Pancreas (tissue), 10 donors: ENCODE data around the gene RPN1. TPM values are rescaled to one million over a fixed set of nuclear protein-coding genes. Genes with fewer than 3 reads are reported as not detected.
"Not testable (repeated sequence)": the region's sequence is repeated elsewhere in the genome, so short reads cannot be mapped to it uniquely, and the experiment has no call there.

ENCODE experiments used
- ATAC-seq, 4 donors: fragments of 200-7000 bp; cut with Tn5 transposase; one replicate each; pipeline versions ENCODE4 v1.8.0 to v1.9.1; 2020; ENCODE audit warnings: mild to moderate bottlenecking in 4 of 4, moderate library complexity in 4 of 4
- DNase-seq, 6 donors: peaks; one replicate each; pipeline ENCODE4 v3.0.0-alpha.2; 2020
- FAIRE-seq: peaks from 2 replicates; lab custom pipeline; 2012; peaks lifted over from hg19 to GRCh38; lab: Jason Lieb, UNC
- H3K27ac ChIP-seq, 4 donors: fragments of 200-600 bp; sonication (generic); 1 replicate in 3 of 4; 2 replicates in 1 of 4; pipeline versions ENCODE4 v1.5.0 to v1.8.0; 2020
- H3K27me3 ChIP-seq, 4 donors: fragments of 200-600 bp; one replicate each; pipeline ENCODE4 v1.8.0; 2021
- H3K36me3 ChIP-seq, 3 donors: fragments of 200-600 bp; sonication (generic) in 1 of 3; one replicate each; pipeline versions ENCODE4 v1.5.0 to v1.8.0; 2020 to 2021
- H3K4me1 ChIP-seq, 3 donors: fragments of 200-600 bp; one replicate each; pipeline ENCODE4 v1.8.0; 2021
- H3K4me3 ChIP-seq, 4 donors: fragments of 200-600 bp; sonication (generic) in 2 of 4; one replicate each; pipeline versions ENCODE4 v1.5.0 to v1.8.0; 2020 to 2021
- H3K9me3 ChIP-seq, 4 donors: fragments of 200-600 bp; one replicate each; pipeline ENCODE4 v1.8.0; 2021
- WGBS, 2 donors: extraction: QIAGEN DNeasy Blood & Tissue Kit; methylation state at CpG; one replicate each; pipeline ENCODE4 v1.1.7; 2013; 5-methylcytosine and 5-hydroxymethylcytosine counted together
- intact Hi-C, 3 donors: fragments of 100-400 bp; cut with DNase I; formaldehyde crosslinking; loops; one replicate each; pipeline versions ENCODE4 v1.11.1 to v1.14.2; 2022
- polyA plus RNA-seq, 2 donors: library from polyadenylated mRNA; stranded (reverse); fragments of 200-250 nt; gene quantifications; one replicate each; pipeline ENCODE4 v1.2.3, GENCODE V29; 2013
- total RNA-seq, 6 donors: library from RNA; stranded (reverse); fragmentation: NEBNext Ultra II Directional in 4 of 6; extraction: Animal tissue kit (Norgen Biotek cat#: 25700) in 4 of 6; gene quantifications; one replicate each; pipeline versions ENCODE4 v1.2.1 to v1.2.4, GENCODE V29; 2021 to 2023
- TF ChIP-seq, protein P1 (sequence below), 4 donors: fragments of 200-600 bp; sonication (generic) in 3 of 4; IDR thresholded peaks; one replicate each; pipeline versions ENCODE4 v1.5.0 to v1.8.0; 2021; ENCODE audit warnings: antibody characterized with exemption in 4 of 4
- donor health status: healthy with polysubstance abuse.
- donor health status: DM: no; HTN: no; CAD: no; lungs with moderate emphysema.
- donor health status: DM: no; HTN: no; CAD: no.
- donor health status: control.
- donor health status: control.
- donor health status: Bipolar disorder and iron deficiency.
- donor health status: DM: yes; HTN: yes; CAD: no.
- donor health status: DM: no; HTN: no; CAD: no.
- donor health status: DM: no; HTN: no; CAD: no.
- donor health status: DM: yes; HTN: yes; CAD: no.

RPN1 gene
- total and polyA plus RNA-seq, 8 donors: 52.5 to 137 (median 84.8) TPM

DNA sequence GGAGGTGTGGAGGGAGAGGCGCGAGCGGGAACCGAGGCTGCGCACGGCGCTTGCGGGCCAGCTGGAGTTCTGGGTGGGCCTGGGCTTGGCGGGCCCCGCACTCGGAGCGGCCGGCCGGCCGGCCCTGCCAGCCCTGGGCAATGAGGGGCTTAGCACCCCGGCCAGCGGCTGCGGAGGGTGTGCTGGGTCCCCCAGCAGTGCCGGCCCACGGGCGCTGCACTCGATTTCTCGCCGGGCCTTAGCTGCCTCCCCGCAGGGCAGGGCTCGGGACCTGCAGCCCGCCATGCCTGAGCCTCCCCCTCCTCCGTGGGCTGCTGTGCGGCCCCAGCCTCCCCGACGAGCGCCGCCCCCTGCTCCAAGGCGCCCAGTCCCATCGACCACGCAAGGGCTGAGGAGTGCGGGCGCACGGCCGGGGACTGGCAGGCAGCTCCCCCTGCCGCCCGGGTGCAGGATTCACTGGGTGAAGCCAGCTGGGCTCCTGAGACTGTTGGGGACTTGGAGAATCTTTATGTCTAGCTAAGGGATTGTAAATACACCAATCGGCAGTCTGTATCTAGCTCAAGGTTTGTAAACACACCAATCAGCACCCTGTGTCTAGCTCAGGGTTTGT is 2.9 kb upstream of the RPN1 start:
- peak overlapping the region in 3 of 4 donors; percentile 19 to 37 (median 21) for H3K4me3 ChIP-seq
- WGBS, 2 donors: 45 to 60% methylated on average over 33 to 43 of the region's 43 CpGs

DNA sequence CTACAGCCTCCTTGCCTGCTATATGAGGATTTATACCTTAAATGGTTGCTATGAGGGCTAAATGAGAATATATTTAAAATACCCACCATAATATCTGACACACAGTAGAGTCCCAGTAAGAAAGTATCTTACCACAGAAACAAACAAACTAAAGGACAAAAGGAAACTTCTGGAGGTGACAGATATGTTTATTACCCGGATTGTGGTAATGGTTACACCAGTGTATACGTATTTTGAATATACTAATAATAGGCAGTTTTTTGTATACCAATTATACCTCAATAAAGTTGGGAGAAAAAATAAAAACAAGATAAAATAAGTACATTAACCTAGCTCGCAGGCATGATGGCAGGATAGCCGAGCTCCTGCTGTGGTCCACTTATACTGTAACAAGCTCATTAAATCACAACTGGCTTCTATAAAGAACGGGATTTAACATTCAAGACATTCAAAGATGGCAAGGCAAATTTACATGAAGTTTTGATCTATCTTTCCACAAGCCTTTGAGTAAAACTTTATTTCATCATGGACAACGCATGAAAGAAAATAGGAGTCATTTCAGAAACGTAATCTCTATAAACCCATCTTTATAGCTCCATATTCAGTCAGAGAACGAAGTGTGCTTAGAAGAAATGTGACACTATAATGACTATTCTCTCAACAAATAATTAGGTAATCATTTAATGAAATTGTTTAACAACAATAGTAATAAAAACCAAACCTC is 1.5 kb downstream of the RPN1 start:
- peak overlapping the region in 1 of 4 donors; percentile 97 for H3K27ac ChIP-seq

More for the DNA sequence above, 2.9 kb upstream of the RPN1 start:
- H3K36me3 ChIP-seq, ATAC-seq, H3K9me3 ChIP-seq, H3K27me3 ChIP-seq, H3K4me1 ChIP-seq, intact Hi-C loops, FAIRE-seq, H3K27ac ChIP-seq: not testable (repeated sequence)
- TF ChIP-seq, protein P1, sequence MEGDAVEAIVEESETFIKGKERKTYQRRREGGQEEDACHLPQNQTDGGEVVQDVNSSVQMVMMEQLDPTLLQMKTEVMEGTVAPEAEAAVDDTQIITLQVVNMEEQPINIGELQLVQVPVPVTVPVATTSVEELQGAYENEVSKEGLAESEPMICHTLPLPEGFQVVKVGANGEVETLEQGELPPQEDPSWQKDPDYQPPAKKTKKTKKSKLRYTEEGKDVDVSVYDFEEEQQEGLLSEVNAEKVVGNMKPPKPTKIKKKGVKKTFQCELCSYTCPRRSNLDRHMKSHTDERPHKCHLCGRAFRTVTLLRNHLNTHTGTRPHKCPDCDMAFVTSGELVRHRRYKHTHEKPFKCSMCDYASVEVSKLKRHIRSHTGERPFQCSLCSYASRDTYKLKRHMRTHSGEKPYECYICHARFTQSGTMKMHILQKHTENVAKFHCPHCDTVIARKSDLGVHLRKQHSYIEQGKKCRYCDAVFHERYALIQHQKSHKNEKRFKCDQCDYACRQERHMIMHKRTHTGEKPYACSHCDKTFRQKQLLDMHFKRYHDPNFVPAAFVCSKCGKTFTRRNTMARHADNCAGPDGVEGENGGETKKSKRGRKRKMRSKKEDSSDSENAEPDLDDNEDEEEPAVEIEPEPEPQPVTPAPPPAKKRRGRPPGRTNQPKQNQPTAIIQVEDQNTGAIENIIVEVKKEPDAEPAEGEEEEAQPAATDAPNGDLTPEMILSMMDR (IDR thresholded peaks at IDR 0.05): peak in 2 of 4 donors; percentile 10 to 26
- peak; percentile 26 to 92 (median 62) for DNase-seq

DNA sequence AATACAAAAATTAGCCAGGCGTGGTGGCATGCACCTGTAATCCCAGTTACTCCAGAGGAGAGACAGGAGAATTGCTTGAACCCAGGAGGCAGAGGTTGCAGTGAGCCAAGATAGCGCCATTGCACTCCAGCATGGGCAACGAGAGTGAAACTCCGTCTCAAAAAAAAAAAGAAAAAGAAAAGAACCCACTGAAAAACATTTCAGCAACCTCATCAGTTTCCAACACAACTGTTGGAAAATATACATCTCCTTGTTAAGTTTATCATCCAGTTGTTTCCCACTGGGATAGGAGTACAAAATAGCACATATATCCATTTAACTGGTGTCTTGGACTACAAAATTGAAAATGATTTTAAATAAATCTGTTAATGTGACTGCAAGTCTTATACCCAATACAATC is 2.2 kb downstream of the RPN1 start:
- Histone ChIP-seq H3K27me3 (no peaks in the 10 kb centered on the region), H3K4me1 (peaks cover 0 to 9% (median 7%) of the 10 kb centered on the region in 3 donors), H3K9me3 (no peaks in the 10 kb centered on the region), H3K4me3 (peak overlapping the region in 2 of 4 donors; percentile 96 to 100), H3K36me3 (peaks cover 0 to 11% (median 0%) of the 10 kb centered on the region in 3 donors), H3K27ac (no peak overlapping the region)
- no peak for DNase-seq
- TF ChIP-seq, protein P1 (IDR thresholded peaks at IDR 0.05): no peak
- FAIRE-seq: no peak
- 29 to 40% methylated on average over 4 of the region's 4 CpGs for WGBS, 2 donors
- intact Hi-C loops: no loop called here
- no peak for ATAC-seq

More for the DNA sequence above, 1.5 kb downstream of the RPN1 start:
- H3K36me3 ChIP-seq: peaks cover 0 to 7% (median 0%) of the 10 kb centered on the region in 3 donors
- intact Hi-C loops: no loop called here
- no peaks in the 10 kb centered on the region for H3K27me3 ChIP-seq
- H3K4me1 ChIP-seq: peaks cover 0 to 9% (median 7%) of the 10 kb centered on the region in 3 donors
- no peak for ATAC-seq
- H3K4me3 ChIP-seq: peak overlapping the region; percentile 96 to 100 (median 100)
- 11 to 12% methylated on average over 8 of the region's 8 CpGs for WGBS, 2 donors
- H3K9me3 ChIP-seq: no peaks in the 10 kb centered on the region
- TF ChIP-seq, protein P1 (IDR thresholded peaks at IDR 0.05): no peak
- DNase-seq: no peak
- FAIRE-seq: no peak

DNA sequence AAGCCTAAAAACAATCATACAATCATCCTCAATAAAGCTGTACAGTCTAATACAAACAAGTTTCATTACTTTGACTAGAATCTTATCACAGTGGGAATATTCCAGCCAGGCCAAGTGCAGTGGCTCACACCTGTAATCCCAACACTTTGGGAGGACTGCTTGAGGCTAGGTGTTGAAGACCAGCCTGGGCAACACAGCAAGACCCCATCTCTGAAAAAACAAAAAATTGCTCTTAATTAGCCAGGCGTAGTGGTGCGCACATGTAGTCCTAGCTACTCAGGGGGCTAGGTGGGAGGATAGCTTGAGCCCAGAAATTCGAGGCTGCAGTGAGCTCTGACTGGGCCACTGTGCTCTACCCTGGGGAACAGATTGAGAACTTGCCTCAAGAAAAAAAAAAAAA is 3.3 kb downstream of the RPN1 start:
- 79% methylated on average over 3 of the region's 3 CpGs for WGBS, 2 donors
- H3K27ac ChIP-seq: no peak overlapping the region
- H3K4me3 ChIP-seq: no peak overlapping the region
- no peak for FAIRE-seq
- ATAC-seq: no peak
- no peaks in the 10 kb centered on the region for H3K27me3 ChIP-seq
- peaks cover 0 to 9% (median 7%) of the 10 kb centered on the region in 3 donors for H3K4me1 ChIP-seq
- intact Hi-C loops: no loop called here
- TF ChIP-seq, protein P1 (IDR thresholded peaks at IDR 0.05): no peak
- peaks cover 0 to 20% (median 4%) of the 10 kb centered on the region in 3 donors for H3K36me3 ChIP-seq
- H3K9me3 ChIP-seq: no peaks in the 10 kb centered on the region
- DNase-seq: no peak
